HCT116 (cell line): ENCODE results near the gene DDX1. TPM values are rescaled to one million over a fixed set of nuclear protein-coding genes. Genes with fewer than 3 reads are reported as not detected.

Experiments used
- ATAC-seq: fragments of 200-7000 bp; cut with Tn5 transposase; 2 replicates; pipeline ENCODE4 v1.9.1; 2020; ENCODE audit warnings: mild to moderate bottlenecking, moderate library complexity
- BruUV-seq: library from RNA; stranded (reverse); fragments of 400-500 nt; replicated peaks from 2 replicates; lab custom pipeline; 2021; lab: Mats Ljungman, UMichigan
- CTCF ChIA-PET: fragments of 300-600 bp; sonication (Branson Sonifier 250); formaldehyde crosslinking; loops from one replicate; lab custom pipeline; 2021; ENCODE audit warnings: antibody characterized with exemption; lab: Charles Lee
- POLR2A ChIA-PET: fragments of 300-600, 350-600 bp; sonication (Branson Sonifier 250); formaldehyde crosslinking; loops from one replicate; lab custom pipeline; 2021; ENCODE audit warnings: antibody characterized with exemption; lab: Charles Lee
- RAD21 ChIA-PET, 2 experiments: fragments of 300-600 bp; sonication (Branson Sonifier 250); formaldehyde crosslinking; loops; one replicate each; lab custom pipeline; 2023; ENCODE audit warnings: low total read pairs in 2 of 2; ENCODE audit not compliant: uncharacterized antibody in 2 of 2, unreplicated experiment in 2 of 2, low non-redundant PET in 1 of 2; lab: Charles Lee
- DNase-seq: peaks from one replicate; pipeline ENCODE4 v3.0.0-alpha.2; 2010; ENCODE audit warnings: low read depth, low spot score
- H2AFZ ChIP-seq: fragments of 200-600 bp; shearing (Covaris generic), sonication (generic); 2 replicates; pipeline ENCODE4 v1.6.1; 2017; ENCODE audit warnings: low read depth, mixed run types, mixed read lengths, antibody characterized with exemption, low read length; ENCODE audit not compliant: poor library complexity, severe bottlenecking
- H3K27ac ChIP-seq: 2 replicates; pipeline ENCODE4 v1.5.1; 2012; ENCODE audit warnings: low read depth, low read length
- H3K27me3 ChIP-seq: fragments of 200-600 bp; sonication (generic); 2 replicates; pipeline ENCODE4 v1.6.1; 2016; ENCODE audit warnings: mixed run types, low read length, mixed read lengths; ENCODE audit not compliant: insufficient read depth
- H3K36me3 ChIP-seq, 2 experiments: fragments of 200-500 bp in 1 of 2; fragments of 200-600 bp in 1 of 2; sonication (Bioruptor generic) in 1 of 2; sonication (generic) in 1 of 2; 2 replicates each; pipeline versions ENCODE4 v1.5.1 to v1.6.1; 2014 to 2016; ENCODE audit warnings: low read length in 2 of 2, inconsistent platforms in 1 of 2, mixed read lengths in 1 of 2, mixed run types in 1 of 2; ENCODE audit not compliant: insufficient read depth in 2 of 2, control insufficient read depth in 1 of 2
- H3K4me1 ChIP-seq, 2 experiments: fragments of 200-600 bp in 1 of 2; sonication (generic) in 1 of 2; 2 replicates each; pipeline versions ENCODE4 v1.5.1 to v1.6.1; 2012 to 2017; ENCODE audit warnings: low read length in 2 of 2, inconsistent platforms in 1 of 2, mild to moderate bottlenecking in 1 of 2, mixed read lengths in 1 of 2, mixed run types in 1 of 2, moderate library complexity in 1 of 2; ENCODE audit not compliant: insufficient read depth in 2 of 2, control insufficient read depth in 1 of 2
- H3K4me2 ChIP-seq: fragments of 200-600 bp; sonication (generic); 2 replicates; pipeline ENCODE4 v1.6.1; 2017; ENCODE audit warnings: mixed run types, low read length, mixed read lengths
- H3K4me3 ChIP-seq, 2 experiments: fragments of 200-600 bp in 1 of 2; sonication (generic) in 1 of 2; replicated peaks in 1 of 2; 2 replicates each; pipeline ENCODE4 v1.5.1; 2011 to 2016; ENCODE audit warnings: low read length in 2 of 2, control low read depth in 1 of 2, low read depth in 1 of 2, mild to moderate bottlenecking in 1 of 2, mixed read lengths in 1 of 2, mixed run types in 1 of 2
- H3K79me2 ChIP-seq: fragments of 200-600 bp; sonication (generic); 2 replicates; pipeline ENCODE4 v1.6.1; 2017; ENCODE audit warnings: mild to moderate bottlenecking, mixed run types, low read length, moderate library complexity, mixed read lengths; ENCODE audit not compliant: insufficient read depth
- H3K9ac ChIP-seq: fragments of 200-600 bp; sonication (generic); 2 replicates; pipeline ENCODE4 v1.6.1; 2016; ENCODE audit warnings: low read length, mixed read lengths
- H3K9me2 ChIP-seq: fragments of 200-600 bp; sonication (generic), shearing (Covaris generic); 2 replicates; pipeline ENCODE4 v1.6.1; 2017; ENCODE audit warnings: mixed run types, mild to moderate bottlenecking, moderate library complexity; ENCODE audit not compliant: insufficient read depth
- H3K9me3 ChIP-seq, 2 experiments: fragments of 200-500 bp in 1 of 2; fragments of 200-600 bp in 1 of 2; sonication (Bioruptor generic) in 1 of 2; sonication (generic) in 1 of 2; 2 replicates each; pipeline ENCODE4 v1.6.1; 2014 to 2017; ENCODE audit warnings: low read length in 2 of 2, mixed read lengths in 2 of 2, inconsistent platforms in 1 of 2, low read depth in 1 of 2, mild to moderate bottlenecking in 1 of 2, mixed run types in 1 of 2, moderate library complexity in 1 of 2; ENCODE audit not compliant: control insufficient read depth in 1 of 2, insufficient read depth in 1 of 2
- H4K20me1 ChIP-seq: fragments of 200-600 bp; sonication (generic), shearing (Covaris generic); 2 replicates; pipeline ENCODE4 v1.6.1; 2017; ENCODE audit warnings: mixed run types, mild to moderate bottlenecking, moderate library complexity; ENCODE audit not compliant: insufficient read depth
- CEBPB ChIP-seq: IDR thresholded peaks from 2 replicates; pipeline ENCODE4 v1.6.1; 2012; ENCODE audit warnings: low read depth
- CTCF ChIP-seq, 3 experiments: fragments of 200-600 bp in 1 of 3; sonication (generic) in 1 of 3; IDR thresholded peaks in 2 of 3; conservative IDR thresholded peaks in 1 of 3; 2 replicates each; pipeline ENCODE4 v1.5.1; 2012 to 2017; ENCODE audit warnings: low read depth in 2 of 3, low read length in 2 of 3, antibody characterized with exemption in 1 of 3, borderline replicate concordance in 1 of 3, control low read depth in 1 of 3, mild to moderate bottlenecking in 1 of 3, mixed read lengths in 1 of 3, mixed run types in 1 of 3, moderate library complexity in 1 of 3; ENCODE audit not compliant: insufficient read depth in 1 of 3
- EGR1 ChIP-seq: IDR thresholded peaks from 2 replicates; pipeline ENCODE4 v1.6.1; 2012; ENCODE audit warnings: low read depth
- ELF1 ChIP-seq: IDR thresholded peaks from 2 replicates; pipeline ENCODE4 v1.6.1; 2012; ENCODE audit warnings: low read depth, borderline replicate concordance
- FOSL1 ChIP-seq: IDR thresholded peaks from 2 replicates; pipeline ENCODE4 v1.6.1; 2012; ENCODE audit warnings: low read depth
- MAX ChIP-seq: IDR thresholded peaks from 2 replicates; pipeline ENCODE4 v1.6.1; 2012
- POLR2A ChIP-seq: IDR thresholded peaks from 2 replicates; pipeline ENCODE4 v1.7.0; 2011; ENCODE audit warnings: borderline replicate concordance; ENCODE audit not compliant: insufficient read depth, insufficient read length; ENCODE audit errors: extremely low read depth
- POLR2AphosphoS5 ChIP-seq: IDR thresholded peaks from 2 replicates; pipeline ENCODE4 v1.6.1; 2011; ENCODE audit warnings: mild to moderate bottlenecking, low read depth, low read length, moderate library complexity
- RAD21 ChIP-seq: IDR thresholded peaks from 2 replicates; pipeline ENCODE4 v1.6.1; 2012; ENCODE audit warnings: low read depth, mild to moderate bottlenecking
- REST ChIP-seq: IDR thresholded peaks from 2 replicates; pipeline ENCODE4 v1.6.1; 2012; ENCODE audit warnings: low read depth
- SIN3A ChIP-seq: IDR thresholded peaks from 2 replicates; pipeline ENCODE4 v1.6.1; 2012; ENCODE audit warnings: low read depth
- SP1 ChIP-seq: IDR thresholded peaks from 2 replicates; pipeline ENCODE4 v1.6.1; 2012; ENCODE audit warnings: low read depth
- SRF ChIP-seq: IDR thresholded peaks from 2 replicates; pipeline ENCODE4 v1.6.1; 2012; ENCODE audit warnings: low read depth
- TCF7L2 ChIP-seq: IDR thresholded peaks from 2 replicates; pipeline ENCODE4 v1.7.0; 2011; ENCODE audit warnings: borderline replicate concordance, inconsistent platforms; ENCODE audit not compliant: insufficient read depth, insufficient read length; ENCODE audit errors: extremely low read depth
- ZFX ChIP-seq: fragments of 450-650 bp; IDR thresholded peaks from 2 replicates; pipeline ENCODE4 v1.6.1; 2017
- ZNF274 ChIP-seq: fragments of 200-500 bp; sonication (Bioruptor generic); IDR thresholded peaks from 2 replicates; pipeline ENCODE4 v1.6.1; 2014; ENCODE audit warnings: mild to moderate bottlenecking, low read depth, low read length, inconsistent platforms
- intact Hi-C: fragments of 100-400 bp; cut with micrococcal nuclease; formaldehyde crosslinking; loops from 2 replicates; pipeline ENCODE4 v1.10.0; 2022
- total RNA-seq: library from RNA; stranded (reverse); gene quantifications from one replicate; pipeline ENCODE4 v1.2.1, GENCODE V29; 2021; ENCODE audit not compliant: unreplicated experiment

Gene DDX1
- total RNA-seq, 1 experiment from 2014 or later, result 117 TPM

- TF ChIP-seq REST (no peak), SIN3A (no peak), POLR2A (no peak)
Measured at GRCh38 chr2:15555760-15556193, 35.9 kb upstream of the DDX1 start (continued).

- CTCF ChIA-PET, result interaction anchor here (1.2 kb wide), 2 partner anchors 21 kb away, joined by 4 read pairs; no protein-coding TSS in a partner anchor
- no peak overlapping the region for H3K4me3 ChIP-seq
- H3K27ac ChIP-seq, result no peak overlapping the region
- no peaks in the 10 kb centered on the region for H3K9me2 ChIP-seq
- no peaks in the 10 kb centered on the region for H3K9me3 ChIP-seq
- no peak overlapping the region for H3K9ac ChIP-seq
- intact Hi-C loops, result no loop called here
- DNase-seq (no peak), ATAC-seq (no peak)
- BruUV-seq, result no TSS peak
- no peak overlapping the region for H3K4me2 ChIP-seq
- POLR2A ChIA-PET, result no interaction called here
- H2AFZ ChIP-seq, result no peak overlapping the region
- no peaks in the 10 kb centered on the region for H4K20me1 ChIP-seq
- peaks cover 2 to 7% of the 10 kb centered on the region in 2 experiments; a peak in 2 of 4 replicates for H3K4me1 ChIP-seq
- peaks cover 0 to 4% of the 10 kb centered on the region in 2 experiments; a peak in 1 of 4 replicates for H3K36me3 ChIP-seq
- H3K27me3 ChIP-seq, result no peaks in the 10 kb centered on the region
- H3K79me2 ChIP-seq, result peaks cover 34% of the 10 kb centered on the region
- RAD21 ChIA-PET, result no interaction called here
- TF ChIP-seq SRF, result no peak
- no peak for TF ChIP-seq POLR2AphosphoS5
- TF ChIP-seq FOSL1, result no peak
- no peak for TF ChIP-seq ZFX
- no peak for TF ChIP-seq CTCF (IDR thresholded peaks at IDR 0.05 in 2 of 3, conservative IDR thresholded peaks at IDR 0.05 in 1 of 3; ENCODE audit: borderline replicate concordance in 1 of 3, insufficient read depth in 1 of 3, low read depth in 2 of 3, low read length in 2 of 3)
- TF ChIP-seq EGR1, result no peak
- no peak for TF ChIP-seq TCF7L2
- TF ChIP-seq RAD21, result no peak
- TF ChIP-seq CEBPB, result no peak
- TF ChIP-seq MAX, result no peak
- no peak for TF ChIP-seq POLR2A
- TF ChIP-seq ZNF274, result no peak
- TF ChIP-seq ELF1, result no peak
- no peak for TF ChIP-seq REST
- TF ChIP-seq SP1, result no peak
Measured at GRCh38 chr2:15556311-15556930, 35.2 kb upstream of the DDX1 start.
